Liver (tissue), 3 donors: ENCODE data around the gene PKIG.

ENCODE experiments used
- FOXA1 ChIP-seq: IDR thresholded peaks from 2 replicates; pipeline ENCODE4 v1.6.1; 2016; ENCODE audit warnings: antibody characterized with exemption
- GABPA ChIP-seq, 2 donors: IDR thresholded peaks in 1 of 2; conservative IDR thresholded peaks in 1 of 2; 2 replicates each; pipeline ENCODE4 v1.6.1; 2016; ENCODE audit warnings: antibody characterized with exemption in 2 of 2, mild to moderate bottlenecking in 1 of 2, moderate library complexity in 1 of 2
- JUND ChIP-seq, 2 donors: IDR thresholded peaks; 2 replicates each; pipeline ENCODE4 v1.6.1; 2016; ENCODE audit warnings: antibody characterized with exemption in 2 of 2
- NR2F2 ChIP-seq: IDR thresholded peaks from 2 replicates; pipeline ENCODE4 v1.6.1; 2016; ENCODE audit warnings: antibody characterized with exemption
- RAD21 ChIP-seq, 2 donors: IDR thresholded peaks; 2 replicates each; pipeline ENCODE4 v1.6.1; 2016; ENCODE audit warnings: antibody characterized with exemption in 2 of 2, mild to moderate bottlenecking in 2 of 2
- RXRA ChIP-seq, 2 donors: IDR thresholded peaks; 2 replicates each; pipeline ENCODE4 v1.6.1; 2017 to 2018; ENCODE audit warnings: antibody characterized with exemption in 2 of 2, mild to moderate bottlenecking in 1 of 2
- SP1 ChIP-seq: IDR thresholded peaks from 2 replicates; pipeline ENCODE4 v1.6.1; 2018; ENCODE audit warnings: antibody characterized with exemption, mild to moderate bottlenecking
- TAF1 ChIP-seq: conservative IDR thresholded peaks from 2 replicates; pipeline ENCODE4 v1.6.1; 2016; ENCODE audit warnings: antibody characterized with exemption, mild to moderate bottlenecking
- TF ChIP-seq, protein P1 (sequence below): fragments of 150-350 bp; IDR thresholded peaks from 2 replicates; pipeline ENCODE4 v1.5.1; 2017; ENCODE audit warnings: improper control_type of control experiment, low read depth, low read length; ENCODE audit not compliant: missing input control
- TF ChIP-seq, protein P2 (sequence below): IDR thresholded peaks from 2 replicates; pipeline ENCODE4 v1.6.1; 2016; ENCODE audit warnings: antibody characterized with exemption, mild to moderate bottlenecking
- TF ChIP-seq, protein P3 (sequence below): IDR thresholded peaks from 2 replicates; pipeline ENCODE4 v1.6.1; 2016; ENCODE audit warnings: antibody characterized with exemption
- donor health status: healthy.
- donor health status: healthy.

DNA sequence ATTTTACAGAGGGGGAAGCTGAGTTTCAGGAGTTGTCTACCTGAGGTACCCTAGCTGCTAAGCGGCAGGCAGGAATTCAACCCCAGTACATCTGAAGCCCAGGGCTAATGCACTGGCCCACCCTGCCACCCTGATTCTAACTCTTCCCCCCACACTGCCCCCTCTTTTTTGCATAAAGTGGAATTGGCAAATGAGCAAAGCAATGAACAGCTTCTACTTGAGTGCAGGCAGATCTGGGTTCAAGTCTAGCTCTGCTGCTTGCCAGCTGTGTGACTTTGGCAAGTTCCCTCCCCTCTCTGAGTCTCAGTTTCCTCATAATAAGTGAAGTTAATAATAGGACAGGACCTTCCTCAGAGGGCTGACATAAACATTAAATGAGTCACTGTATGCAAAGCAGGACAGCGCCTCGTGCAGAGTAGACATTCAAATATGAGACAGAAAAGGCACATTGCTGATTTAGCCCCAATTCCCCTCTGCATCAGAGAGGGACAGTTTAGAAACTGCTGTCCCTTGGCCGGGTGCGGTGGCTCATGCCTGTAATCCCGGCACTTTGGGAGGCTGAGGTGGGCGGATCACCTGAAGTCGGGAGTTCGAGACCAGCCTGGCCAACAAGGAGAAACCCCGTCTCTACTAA lies 64.4 kb downstream of the PKIG start:
- TF ChIP-seq, protein P1, sequence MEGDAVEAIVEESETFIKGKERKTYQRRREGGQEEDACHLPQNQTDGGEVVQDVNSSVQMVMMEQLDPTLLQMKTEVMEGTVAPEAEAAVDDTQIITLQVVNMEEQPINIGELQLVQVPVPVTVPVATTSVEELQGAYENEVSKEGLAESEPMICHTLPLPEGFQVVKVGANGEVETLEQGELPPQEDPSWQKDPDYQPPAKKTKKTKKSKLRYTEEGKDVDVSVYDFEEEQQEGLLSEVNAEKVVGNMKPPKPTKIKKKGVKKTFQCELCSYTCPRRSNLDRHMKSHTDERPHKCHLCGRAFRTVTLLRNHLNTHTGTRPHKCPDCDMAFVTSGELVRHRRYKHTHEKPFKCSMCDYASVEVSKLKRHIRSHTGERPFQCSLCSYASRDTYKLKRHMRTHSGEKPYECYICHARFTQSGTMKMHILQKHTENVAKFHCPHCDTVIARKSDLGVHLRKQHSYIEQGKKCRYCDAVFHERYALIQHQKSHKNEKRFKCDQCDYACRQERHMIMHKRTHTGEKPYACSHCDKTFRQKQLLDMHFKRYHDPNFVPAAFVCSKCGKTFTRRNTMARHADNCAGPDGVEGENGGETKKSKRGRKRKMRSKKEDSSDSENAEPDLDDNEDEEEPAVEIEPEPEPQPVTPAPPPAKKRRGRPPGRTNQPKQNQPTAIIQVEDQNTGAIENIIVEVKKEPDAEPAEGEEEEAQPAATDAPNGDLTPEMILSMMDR: no peak
- no peak for TF ChIP-seq JUND (IDR thresholded peaks at IDR 0.05)
- TF ChIP-seq FOXA1: no peak
- TF ChIP-seq TAF1: no peak
- TF ChIP-seq RAD21 (IDR thresholded peaks at IDR 0.05): no peak
- no peak for TF ChIP-seq SP1
- no peak for TF ChIP-seq GABPA (IDR thresholded peaks at IDR 0.05 in 1 of 2, conservative IDR thresholded peaks at IDR 0.05 in 1 of 2)
- TF ChIP-seq, protein P2, sequence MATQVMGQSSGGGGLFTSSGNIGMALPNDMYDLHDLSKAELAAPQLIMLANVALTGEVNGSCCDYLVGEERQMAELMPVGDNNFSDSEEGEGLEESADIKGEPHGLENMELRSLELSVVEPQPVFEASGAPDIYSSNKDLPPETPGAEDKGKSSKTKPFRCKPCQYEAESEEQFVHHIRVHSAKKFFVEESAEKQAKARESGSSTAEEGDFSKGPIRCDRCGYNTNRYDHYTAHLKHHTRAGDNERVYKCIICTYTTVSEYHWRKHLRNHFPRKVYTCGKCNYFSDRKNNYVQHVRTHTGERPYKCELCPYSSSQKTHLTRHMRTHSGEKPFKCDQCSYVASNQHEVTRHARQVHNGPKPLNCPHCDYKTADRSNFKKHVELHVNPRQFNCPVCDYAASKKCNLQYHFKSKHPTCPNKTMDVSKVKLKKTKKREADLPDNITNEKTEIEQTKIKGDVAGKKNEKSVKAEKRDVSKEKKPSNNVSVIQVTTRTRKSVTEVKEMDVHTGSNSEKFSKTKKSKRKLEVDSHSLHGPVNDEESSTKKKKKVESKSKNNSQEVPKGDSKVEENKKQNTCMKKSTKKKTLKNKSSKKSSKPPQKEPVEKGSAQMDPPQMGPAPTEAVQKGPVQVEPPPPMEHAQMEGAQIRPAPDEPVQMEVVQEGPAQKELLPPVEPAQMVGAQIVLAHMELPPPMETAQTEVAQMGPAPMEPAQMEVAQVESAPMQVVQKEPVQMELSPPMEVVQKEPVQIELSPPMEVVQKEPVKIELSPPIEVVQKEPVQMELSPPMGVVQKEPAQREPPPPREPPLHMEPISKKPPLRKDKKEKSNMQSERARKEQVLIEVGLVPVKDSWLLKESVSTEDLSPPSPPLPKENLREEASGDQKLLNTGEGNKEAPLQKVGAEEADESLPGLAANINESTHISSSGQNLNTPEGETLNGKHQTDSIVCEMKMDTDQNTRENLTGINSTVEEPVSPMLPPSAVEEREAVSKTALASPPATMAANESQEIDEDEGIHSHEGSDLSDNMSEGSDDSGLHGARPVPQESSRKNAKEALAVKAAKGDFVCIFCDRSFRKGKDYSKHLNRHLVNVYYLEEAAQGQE: no peak
- TF ChIP-seq RXRA (IDR thresholded peaks at IDR 0.05): no peak
- no peak for TF ChIP-seq NR2F2
- TF ChIP-seq, protein P3, sequence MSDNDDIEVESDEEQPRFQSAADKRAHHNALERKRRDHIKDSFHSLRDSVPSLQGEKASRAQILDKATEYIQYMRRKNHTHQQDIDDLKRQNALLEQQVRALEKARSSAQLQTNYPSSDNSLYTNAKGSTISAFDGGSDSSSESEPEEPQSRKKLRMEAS: no peak
